ENCODE results near the gene KCNQ1. TPM values are rescaled to one million over a fixed set of nuclear protein-coding genes. Genes with fewer than 3 reads are reported as not detected.

Gene KCNQ1
- total and polyA plus RNA-seq, 9 donors = 1.4 to 17.2 (median 3.8) TPM

DNA sequence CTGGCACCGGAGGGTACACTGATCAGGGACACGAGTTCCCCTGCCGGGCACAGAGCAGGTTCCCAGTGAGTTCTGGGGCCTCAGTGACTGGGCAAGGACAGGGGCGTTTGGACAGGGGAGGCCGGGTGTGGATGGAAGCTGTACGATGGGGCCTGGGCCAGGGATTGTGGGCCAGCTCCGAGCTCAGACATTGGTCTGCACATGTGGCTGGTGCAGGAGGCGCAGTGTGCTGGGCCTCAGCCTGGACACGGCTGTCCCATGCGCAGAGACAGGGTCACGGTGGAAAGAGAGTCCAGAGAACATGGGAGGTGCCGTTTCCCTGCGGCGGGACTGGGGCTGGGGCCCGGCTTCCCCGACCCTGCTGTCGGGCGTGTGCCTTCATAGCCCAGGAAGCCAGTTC lies 380.0 kb downstream of the KCNQ1 start:
- Histone ChIP-seq H3K4me1 (ENCODE audit: insufficient read depth) (peaks cover 18% of the 10 kb centered on the region), H3K4me3 (no peak overlapping the region), H3K27ac (peak overlapping the region; percentile 61 to 90), H3K36me3 (no peaks in the 10 kb centered on the region), H3K9me3 (no peaks in the 10 kb centered on the region), H3K27me3 (no peaks in the 10 kb centered on the region)
- 70 to 80% (median 76%) methylated on average over 17 to 18 of the region's 18 CpGs for WGBS, 3 donors
- intact Hi-C loops (cut with DNase I) = loop anchor here in 1 of 4 donors (5.0 kb wide), 1 partner anchor 57 kb away; no protein-coding TSS in a partner anchor
- TF ChIP-seq EP300 (IDR thresholded peaks at IDR 0.05) = no peak
- TF ChIP-seq, protein P1, sequence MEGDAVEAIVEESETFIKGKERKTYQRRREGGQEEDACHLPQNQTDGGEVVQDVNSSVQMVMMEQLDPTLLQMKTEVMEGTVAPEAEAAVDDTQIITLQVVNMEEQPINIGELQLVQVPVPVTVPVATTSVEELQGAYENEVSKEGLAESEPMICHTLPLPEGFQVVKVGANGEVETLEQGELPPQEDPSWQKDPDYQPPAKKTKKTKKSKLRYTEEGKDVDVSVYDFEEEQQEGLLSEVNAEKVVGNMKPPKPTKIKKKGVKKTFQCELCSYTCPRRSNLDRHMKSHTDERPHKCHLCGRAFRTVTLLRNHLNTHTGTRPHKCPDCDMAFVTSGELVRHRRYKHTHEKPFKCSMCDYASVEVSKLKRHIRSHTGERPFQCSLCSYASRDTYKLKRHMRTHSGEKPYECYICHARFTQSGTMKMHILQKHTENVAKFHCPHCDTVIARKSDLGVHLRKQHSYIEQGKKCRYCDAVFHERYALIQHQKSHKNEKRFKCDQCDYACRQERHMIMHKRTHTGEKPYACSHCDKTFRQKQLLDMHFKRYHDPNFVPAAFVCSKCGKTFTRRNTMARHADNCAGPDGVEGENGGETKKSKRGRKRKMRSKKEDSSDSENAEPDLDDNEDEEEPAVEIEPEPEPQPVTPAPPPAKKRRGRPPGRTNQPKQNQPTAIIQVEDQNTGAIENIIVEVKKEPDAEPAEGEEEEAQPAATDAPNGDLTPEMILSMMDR (IDR thresholded peaks at IDR 0.05) = no peak
- TF ChIP-seq POLR2A (IDR thresholded peaks at IDR 0.05) = no peak
- peak in 1 of 5 donors; percentile 40 for DNase-seq

DNA sequence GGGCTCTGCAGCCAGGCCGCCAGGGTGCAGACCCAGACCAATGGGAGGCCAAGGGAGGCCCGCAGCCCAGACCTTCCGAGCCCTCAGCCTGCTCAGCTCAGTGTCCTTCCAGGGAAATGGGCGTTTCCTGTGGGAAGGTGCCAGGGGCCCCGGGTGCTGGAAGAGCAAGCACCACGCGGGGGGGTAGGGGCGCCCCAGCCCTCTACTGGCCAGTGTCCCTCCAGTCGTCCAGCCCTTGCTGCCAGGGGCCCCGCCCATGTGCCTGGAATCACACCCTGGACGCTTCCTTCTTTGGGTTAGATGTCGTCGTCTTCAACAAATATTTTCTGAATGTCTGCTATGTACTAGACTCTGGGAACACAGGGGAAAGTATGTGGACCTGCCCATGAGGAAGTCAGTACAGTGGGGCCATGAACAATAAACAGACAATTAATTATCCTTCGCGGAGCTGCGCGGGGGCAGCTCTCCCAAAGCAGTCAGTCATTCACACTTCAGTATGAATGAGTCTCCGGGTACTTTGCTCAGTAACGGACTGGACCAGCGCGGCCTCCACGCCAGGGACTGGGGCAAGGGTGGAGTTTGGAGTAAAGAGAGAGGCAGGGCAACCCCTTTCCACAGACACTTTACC lies 380.6 kb downstream of the KCNQ1 start:
- H3K9me3 ChIP-seq = no peaks in the 10 kb centered on the region
- H3K4me1 ChIP-seq (ENCODE audit: insufficient read depth) = peaks cover 18% of the 10 kb centered on the region
- intact Hi-C loops (cut with DNase I) = loop anchor here in 1 of 4 donors (5.0 kb wide), 1 partner anchor 57 kb away; no protein-coding TSS in a partner anchor
- no peaks in the 10 kb centered on the region for H3K36me3 ChIP-seq
- no peak overlapping the region for H3K4me3 ChIP-seq
- peak overlapping the region; percentile 61 to 90 for H3K27ac ChIP-seq
- peak; percentile 79 to 88 (median 80) for DNase-seq
- H3K27me3 ChIP-seq = no peaks in the 10 kb centered on the region
- 17 to 25% (median 22%) methylated on average over 21 to 22 of the region's 22 CpGs for WGBS, 3 donors
- TF ChIP-seq, protein P1 (IDR thresholded peaks at IDR 0.05) = peak in 1 of 3 donors; percentile 19
- no peak for TF ChIP-seq POLR2A (IDR thresholded peaks at IDR 0.05)

DNA sequence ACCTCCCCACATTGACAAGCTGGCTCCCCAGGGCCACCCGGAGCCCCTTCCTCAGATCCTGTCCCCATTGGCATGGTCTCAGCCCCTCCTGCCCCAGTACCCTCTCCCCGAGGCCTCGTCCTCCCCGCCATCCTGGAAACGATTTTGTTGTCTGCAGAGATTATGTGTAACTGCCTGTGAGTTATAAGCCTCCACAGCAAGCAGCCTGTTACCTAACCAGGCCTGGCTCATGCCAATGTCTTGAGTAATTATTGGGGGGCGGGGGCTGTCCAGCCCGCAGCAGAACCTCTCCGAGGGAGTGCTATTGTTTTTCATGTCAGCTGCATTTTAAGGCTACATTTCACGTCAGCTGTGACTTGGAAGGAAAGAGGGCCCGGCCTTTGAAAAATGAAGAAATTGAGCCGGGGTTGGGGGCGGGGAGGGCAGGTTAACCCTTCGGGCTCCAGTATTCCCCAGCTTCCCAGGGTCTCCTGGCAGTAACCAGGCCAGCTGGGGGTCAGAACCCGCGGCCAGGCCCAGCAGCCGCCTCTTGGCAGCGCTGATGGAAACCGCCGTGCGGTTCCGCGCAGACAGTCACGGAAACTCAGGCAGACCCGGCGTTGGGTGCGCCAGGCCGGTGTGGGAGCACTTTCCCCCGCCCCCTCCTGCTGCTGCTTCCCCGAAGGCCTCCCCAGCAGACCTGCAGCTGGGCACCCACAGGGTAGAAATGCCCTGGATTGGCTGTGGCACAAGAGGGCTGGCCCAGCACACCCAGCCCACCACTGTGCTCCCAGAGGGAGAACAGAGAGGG lies 381.3 kb downstream of the KCNQ1 start:
- H3K4me3 ChIP-seq = peak overlapping the region; percentile 16

DNA sequence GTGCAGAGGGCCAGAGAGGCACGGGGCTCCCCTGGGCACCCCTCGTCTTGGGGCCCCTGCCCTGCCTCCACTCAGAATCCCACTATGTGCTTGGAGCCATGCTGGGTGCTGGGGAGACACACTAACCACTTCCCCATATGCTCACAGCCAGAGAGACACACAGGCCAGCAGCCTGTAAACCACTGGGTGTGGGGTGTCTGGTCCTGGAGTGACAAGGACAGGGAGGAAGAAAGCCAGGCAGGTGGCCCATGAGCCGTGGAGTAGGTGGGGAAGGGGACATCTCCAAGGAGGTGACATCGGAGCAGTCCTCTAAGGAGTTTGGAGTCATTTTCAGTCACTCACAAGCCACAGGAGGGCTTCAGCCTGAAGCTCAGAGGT lies 381.9 kb downstream of the KCNQ1 start:
- DNase-seq = peak in 1 of 5 donors; percentile 45
- TF ChIP-seq, protein P1 (IDR thresholded peaks at IDR 0.05) = no peak
- TF ChIP-seq EP300 (IDR thresholded peaks at IDR 0.05) (no peak), POLR2A (IDR thresholded peaks at IDR 0.05) (no peak)
- no peaks in the 10 kb centered on the region for H3K36me3 ChIP-seq
- no peaks in the 10 kb centered on the region for H3K9me3 ChIP-seq
- peak overlapping the region; percentile 16 for H3K4me3 ChIP-seq
- intact Hi-C loops (cut with DNase I) = loop anchor here in 2 of 4 donors (2.0 to 5.0 kb wide), 2 partner anchors 56 to 58 kb away; partner anchors contain the start of gene CDKN1C (in 1 of the 2)
- peaks cover 18% of the 10 kb centered on the region for H3K4me1 ChIP-seq (ENCODE audit: insufficient read depth)
- peak overlapping the region; percentile 61 to 90 for H3K27ac ChIP-seq
- WGBS, 3 donors = 60 to 70% (median 69%) methylated on average over 4 of the region's 4 CpGs
- no peaks in the 10 kb centered on the region for H3K27me3 ChIP-seq

More for the DNA sequence above, 381.3 kb downstream of the KCNQ1 start:
- H3K27me3 ChIP-seq = no peaks in the 10 kb centered on the region
- intact Hi-C loops (cut with DNase I) = loop anchor here in 2 of 4 donors (2.0 to 5.0 kb wide), 2 partner anchors 56 to 59 kb away; partner anchors contain the start of gene CDKN1C (in 1 of the 2)
- H3K9me3 ChIP-seq = no peaks in the 10 kb centered on the region
- TF ChIP-seq, protein P1 (IDR thresholded peaks at IDR 0.05) = no peak
- TF ChIP-seq POLR2A (IDR thresholded peaks at IDR 0.05) (peak; percentile 38), EP300 (IDR thresholded peaks at IDR 0.05) (no peak)
- H3K36me3 ChIP-seq = no peaks in the 10 kb centered on the region
- DNase-seq = peak; percentile 86 to 92 (median 87)
- peaks cover 18% of the 10 kb centered on the region for H3K4me1 ChIP-seq (ENCODE audit: insufficient read depth)
- H3K27ac ChIP-seq = peak overlapping the region; percentile 61 to 90
- WGBS, 3 donors = 8 to 19% (median 12%) methylated on average over 20 to 29 of the region's 29 CpGs
